Mesendoderm (in vitro differentiated cells): ENCODE measurements around the gene NRXN3.
A peak's percentile ranks its signal among the peaks of the same experiment; 100 is the strongest.

Source experiments
- DNase-seq: peaks from one replicate; pipeline ENCODE4 v3.0.0; 2013
- H2AK5ac ChIP-seq: 2 replicates; pipeline ENCODE4 v1.6.1; 2013; ENCODE audit warnings: low read length, inconsistent platforms
- H2BK120ac ChIP-seq: 2 replicates; pipeline ENCODE4 v1.6.1; 2013; ENCODE audit warnings: low read depth, mild to moderate bottlenecking, low read length, moderate library complexity, mixed read lengths
- H2BK15ac ChIP-seq: replicated peaks from 2 replicates; pipeline ENCODE4 v1.6.1; 2013; ENCODE audit warnings: low read depth, mild to moderate bottlenecking, moderate library complexity
- H2BK5ac ChIP-seq: 2 replicates; pipeline ENCODE4 v1.6.1; 2013; ENCODE audit warnings: low read length, inconsistent platforms
- H3K18ac ChIP-seq: 2 replicates; pipeline ENCODE4 v1.6.1; 2013; ENCODE audit warnings: mild to moderate bottlenecking, low read length, mixed read lengths
- H3K23ac ChIP-seq: one replicate; pipeline ENCODE4 v1.6.1; 2013; ENCODE audit warnings: low read length
- H3K27ac ChIP-seq: 2 replicates; pipeline ENCODE4 v1.5.1; 2013; ENCODE audit warnings: low read depth, mild to moderate bottlenecking, inconsistent platforms, low read length, moderate library complexity
- H3K27me3 ChIP-seq: 2 replicates; pipeline ENCODE4 v1.6.1; 2013; ENCODE audit warnings: low read length, control low read depth, mild to moderate bottlenecking, inconsistent platforms; ENCODE audit not compliant: insufficient read depth, poor library complexity
- H3K36me3 ChIP-seq: 2 replicates; pipeline ENCODE4 v1.6.1; 2013; ENCODE audit warnings: low read length, inconsistent platforms; ENCODE audit not compliant: control insufficient read depth, insufficient read depth
- H3K4ac ChIP-seq: one replicate; pipeline ENCODE4 v1.6.1; 2013; ENCODE audit warnings: low read depth, mild to moderate bottlenecking, low read length, moderate library complexity
- H3K4me1 ChIP-seq: 2 replicates; pipeline ENCODE4 v1.6.1; 2013; ENCODE audit warnings: low read depth, low read length, inconsistent platforms; ENCODE audit not compliant: control insufficient read depth
- H3K4me2 ChIP-seq: 2 replicates; pipeline ENCODE4 v1.6.1; 2013; ENCODE audit warnings: low read length
- H3K4me3 ChIP-seq: 2 replicates; pipeline ENCODE4 v1.5.1; 2013; ENCODE audit warnings: mild to moderate bottlenecking, low read length
- H3K56ac ChIP-seq: one replicate; pipeline ENCODE4 v1.6.1; 2013; ENCODE audit warnings: low read length
- H3K79me1 ChIP-seq: 2 replicates; pipeline ENCODE4 v1.6.1; 2013; ENCODE audit warnings: low read length, inconsistent platforms
- H3K79me2 ChIP-seq: 2 replicates; pipeline ENCODE4 v1.6.1; 2013; ENCODE audit warnings: mild to moderate bottlenecking, low read length; ENCODE audit not compliant: control insufficient read depth, insufficient read depth
- H3K9ac ChIP-seq: 2 replicates; pipeline ENCODE4 v1.6.1; 2013; ENCODE audit warnings: low read length, inconsistent platforms
- H4K5ac ChIP-seq: one replicate; pipeline ENCODE4 v1.6.1; 2013; ENCODE audit warnings: low read length
- H4K8ac ChIP-seq: one replicate; pipeline ENCODE4 v1.6.1; 2013; ENCODE audit warnings: low read depth, mild to moderate bottlenecking, control low read depth, low read length, moderate library complexity
- WGBS: extraction: QIAGEN DNeasy Blood & Tissue Kit; methylation state at CpG from one replicate; pipeline ENCODE4 v1.1.7; 2013; ENCODE audit warnings: low lambda C conversion rate, missing lambda C conversion rate; ENCODE audit not compliant: insufficient coverage; ENCODE audit errors: extremely low coverage; 5-methylcytosine and 5-hydroxymethylcytosine counted together

Gene NRXN3

DNA sequence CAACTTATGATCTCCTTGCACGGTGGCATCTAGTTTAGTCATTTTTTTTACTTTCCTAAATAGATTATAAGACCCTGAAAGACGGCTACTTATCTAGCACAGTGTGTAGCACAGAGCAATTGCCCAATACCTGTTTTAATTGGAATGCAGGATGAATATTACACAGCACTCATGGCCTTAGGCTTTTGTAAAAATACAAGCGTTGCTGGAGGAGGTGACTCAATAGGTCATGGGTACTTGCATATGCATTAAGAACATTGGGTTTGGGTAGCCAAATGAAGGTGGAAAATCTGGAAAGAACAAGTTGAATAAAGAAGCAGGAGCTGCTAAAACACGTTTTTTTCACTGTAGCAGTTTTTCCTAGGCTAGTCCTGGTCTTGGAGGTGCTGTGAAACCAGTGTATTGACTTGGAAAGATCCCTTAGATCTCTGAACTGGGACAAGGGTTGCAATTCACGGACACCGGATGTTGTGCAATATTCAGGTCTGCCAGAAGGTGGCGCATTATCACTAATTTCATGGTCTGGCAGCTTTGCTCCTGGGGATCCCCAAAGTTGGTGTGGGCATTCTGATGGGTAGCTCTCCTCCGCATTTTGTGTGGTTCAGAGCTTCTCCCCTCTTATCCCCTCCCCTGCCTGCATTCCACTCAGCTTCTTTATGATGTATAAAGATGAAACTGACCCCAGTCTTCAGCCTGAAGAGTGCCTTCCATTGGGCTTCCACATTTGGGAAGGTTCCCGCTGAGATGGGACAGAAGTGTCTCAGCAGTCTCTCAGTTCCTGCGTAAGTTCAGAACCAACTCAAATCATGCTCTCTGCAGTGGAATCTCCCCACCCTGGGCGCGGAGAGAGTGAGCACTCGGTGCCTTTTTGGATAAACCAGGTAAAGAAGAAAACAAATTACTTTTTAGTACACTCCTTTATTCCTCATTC, 278.3 kb downstream of the NRXN3 start:
- H2BK5ac ChIP-seq, result no peak overlapping the region
- no peak overlapping the region for H3K4me3 ChIP-seq
- no peak overlapping the region for H3K27ac ChIP-seq
- no peak overlapping the region for H2BK120ac ChIP-seq
- H3K4me2 ChIP-seq, result no peak overlapping the region
- H3K56ac ChIP-seq, result no peak overlapping the region
- H2BK15ac ChIP-seq, result no peak overlapping the region
- H3K4ac ChIP-seq, result no peak overlapping the region
- DNase-seq, result peak; percentile 74
- no peak overlapping the region for H3K9ac ChIP-seq
- no peaks in the 10 kb centered on the region for H3K36me3 ChIP-seq
- no peak overlapping the region for H3K18ac ChIP-seq
- H3K4me1 ChIP-seq, result no peaks in the 10 kb centered on the region
- H4K8ac ChIP-seq, result no peak overlapping the region
- no peaks in the 10 kb centered on the region for H3K79me1 ChIP-seq
- H4K5ac ChIP-seq, result no peak overlapping the region
- H3K23ac ChIP-seq, result no peak overlapping the region
- no peaks in the 10 kb centered on the region for H3K27me3 ChIP-seq
- H2AK5ac ChIP-seq, result no peak overlapping the region
- H3K79me2 ChIP-seq, result no peaks in the 10 kb centered on the region
- WGBS, result no CpG with 5 or more reads among the region's 13 CpGs

DNA sequence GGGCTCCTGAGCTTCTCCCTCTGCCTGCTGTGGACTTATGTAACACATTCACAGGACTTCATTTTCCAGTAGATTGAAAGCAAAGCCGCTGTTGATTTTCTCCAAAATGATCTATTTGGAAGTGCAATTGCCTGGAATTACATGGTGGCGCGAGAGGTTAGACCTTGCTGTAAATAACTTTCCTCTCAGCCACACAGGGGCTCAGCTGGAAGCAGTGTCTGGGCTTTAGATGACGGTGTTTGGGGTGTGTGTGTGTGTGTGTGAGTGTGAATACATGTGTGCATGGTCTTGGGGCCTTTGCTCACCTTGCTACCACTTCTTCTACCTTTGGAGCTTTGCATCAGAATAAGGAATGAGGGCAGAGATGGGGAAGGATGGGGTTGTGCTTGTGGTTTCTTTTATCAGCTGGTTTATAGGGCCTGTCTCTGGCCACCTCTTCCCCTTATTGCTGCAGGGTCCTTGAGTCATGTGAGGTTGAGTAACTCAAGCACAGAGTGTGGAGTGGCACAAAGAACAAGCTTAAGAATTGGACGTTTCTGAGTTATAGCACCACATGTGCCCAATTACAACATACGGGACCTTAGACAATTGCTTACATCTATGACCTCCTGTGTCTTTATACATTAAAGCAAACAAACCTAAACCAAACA, 280.6 kb downstream of the NRXN3 start:
- H3K4ac ChIP-seq, result no peak overlapping the region
- H3K18ac ChIP-seq, result no peak overlapping the region
- H3K23ac ChIP-seq, result no peak overlapping the region
- H2BK5ac ChIP-seq, result no peak overlapping the region
- no peak overlapping the region for H3K4me3 ChIP-seq
- no peaks in the 10 kb centered on the region for H3K4me1 ChIP-seq
- H3K79me1 ChIP-seq, result no peaks in the 10 kb centered on the region
- H3K79me2 ChIP-seq, result no peaks in the 10 kb centered on the region
- no peak overlapping the region for H3K27ac ChIP-seq
- no peak overlapping the region for H4K8ac ChIP-seq
- no peak overlapping the region for H3K9ac ChIP-seq
- no CpG with 5 or more reads among the region's 6 CpGs for WGBS
- no peak overlapping the region for H2BK120ac ChIP-seq
- H3K4me2 ChIP-seq, result no peak overlapping the region
- no peaks in the 10 kb centered on the region for H3K27me3 ChIP-seq
- DNase-seq, result no peak
- no peaks in the 10 kb centered on the region for H3K36me3 ChIP-seq
- no peak overlapping the region for H4K5ac ChIP-seq
- H2BK15ac ChIP-seq, result no peak overlapping the region
- H3K56ac ChIP-seq, result no peak overlapping the region
- no peak overlapping the region for H2AK5ac ChIP-seq

DNA sequence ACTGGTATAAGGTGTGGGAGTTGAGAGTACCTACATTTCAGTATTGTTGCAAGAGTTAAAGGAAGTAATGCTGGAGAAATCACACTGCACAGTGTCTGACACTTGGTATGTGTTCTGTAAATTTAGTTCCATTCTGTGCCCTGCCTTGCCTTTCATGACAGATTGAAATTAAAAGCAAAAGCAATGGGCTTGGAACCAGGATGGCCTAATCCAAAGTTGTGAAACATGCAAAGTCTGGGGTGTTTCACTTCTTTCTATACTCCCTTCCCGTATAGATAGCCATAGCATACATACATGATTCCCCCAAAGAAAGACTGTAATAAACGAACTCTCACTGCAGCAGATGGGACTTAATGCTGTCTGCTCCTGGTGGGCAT, 281.1 kb downstream of the NRXN3 start:
- Histone ChIP-seq H3K23ac (no peak overlapping the region), H3K56ac (no peak overlapping the region), H2BK5ac (no peak overlapping the region), H3K79me2 (no peaks in the 10 kb centered on the region), H3K9ac (no peak overlapping the region), H2AK5ac (no peak overlapping the region), H2BK15ac (no peak overlapping the region), H3K18ac (no peak overlapping the region), H4K5ac (no peak overlapping the region), H3K27ac (no peak overlapping the region), H3K4me2 (no peak overlapping the region), H3K27me3 (no peaks in the 10 kb centered on the region), H3K79me1 (no peaks in the 10 kb centered on the region), H3K36me3 (no peaks in the 10 kb centered on the region), H3K4me3 (no peak overlapping the region), H3K4ac (no peak overlapping the region), H2BK120ac (no peak overlapping the region), H3K4me1 (no peaks in the 10 kb centered on the region), H4K8ac (no peak overlapping the region)
- WGBS, result no CpG with 5 or more reads among the region's 2 CpGs
- no peak for DNase-seq

DNA sequence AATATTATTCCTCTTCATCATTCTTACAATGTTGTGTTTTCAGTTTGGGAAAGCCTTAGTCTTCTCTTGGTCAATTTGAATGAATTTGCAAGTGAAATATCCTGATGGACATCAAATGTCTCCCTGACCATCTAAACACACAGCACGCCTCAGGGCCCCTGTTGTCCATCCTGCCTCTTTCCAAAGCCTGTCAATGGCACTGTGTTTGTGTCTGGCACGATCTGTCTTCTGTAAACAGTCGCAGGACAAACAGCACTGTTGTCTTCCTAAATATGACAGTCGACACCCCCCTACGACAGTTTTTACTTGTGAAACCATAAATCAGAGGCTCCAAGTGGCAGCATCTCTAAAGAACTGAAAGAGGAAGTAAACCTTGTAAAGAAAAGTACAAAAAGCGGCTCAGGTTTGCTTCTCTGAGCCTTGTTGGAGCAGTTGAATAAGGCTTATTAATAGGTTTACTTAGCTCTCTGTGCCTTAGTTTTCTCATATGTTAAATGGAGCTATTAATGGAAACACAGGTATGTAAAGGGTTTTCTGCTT, 285.8 kb downstream of the NRXN3 start:
- H3K18ac ChIP-seq, result no peak overlapping the region
- no peak overlapping the region for H2BK5ac ChIP-seq
- H4K5ac ChIP-seq, result no peak overlapping the region
- H2BK120ac ChIP-seq, result no peak overlapping the region
- no peak for DNase-seq
- no peak overlapping the region for H3K4me3 ChIP-seq
- H3K4ac ChIP-seq, result no peak overlapping the region
- no peak overlapping the region for H3K23ac ChIP-seq
- no peak overlapping the region for H4K8ac ChIP-seq
- H3K79me1 ChIP-seq, result no peaks in the 10 kb centered on the region
- no peaks in the 10 kb centered on the region for H3K27me3 ChIP-seq
- H3K36me3 ChIP-seq, result no peaks in the 10 kb centered on the region
- no peak overlapping the region for H2AK5ac ChIP-seq
- WGBS, result no CpG with 5 or more reads among the region's 6 CpGs
- H3K79me2 ChIP-seq, result no peaks in the 10 kb centered on the region
- H3K56ac ChIP-seq, result no peak overlapping the region
- no peaks in the 10 kb centered on the region for H3K4me1 ChIP-seq
- no peak overlapping the region for H2BK15ac ChIP-seq
- no peak overlapping the region for H3K27ac ChIP-seq
- H3K9ac ChIP-seq, result no peak overlapping the region
- no peak overlapping the region for H3K4me2 ChIP-seq

DNA sequence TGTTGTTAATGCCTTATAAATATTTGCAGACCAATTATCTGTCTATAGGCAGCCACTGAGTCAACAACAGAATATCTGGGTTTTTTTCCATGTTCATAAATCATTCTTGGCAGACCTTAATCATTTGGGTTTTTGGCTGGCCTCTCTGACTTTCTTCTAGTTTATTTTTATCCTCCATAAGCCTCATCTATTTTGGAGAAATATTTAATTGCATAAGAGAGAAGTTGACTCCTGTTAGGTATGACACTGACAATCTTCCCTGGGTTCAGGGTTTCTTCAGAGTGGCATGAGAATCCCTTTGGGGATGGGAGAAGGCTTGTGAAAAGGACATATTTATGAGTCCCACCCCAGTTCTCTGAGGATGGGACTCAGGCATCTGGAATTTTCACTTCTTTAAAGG, 299.8 kb downstream of the NRXN3 start:
- H3K27ac ChIP-seq, result no peak overlapping the region
- no peaks in the 10 kb centered on the region for H3K36me3 ChIP-seq
- H3K56ac ChIP-seq, result no peak overlapping the region
- no peak overlapping the region for H3K4me2 ChIP-seq
- no peaks in the 10 kb centered on the region for H3K27me3 ChIP-seq
- no peak overlapping the region for H2BK120ac ChIP-seq
- no peak overlapping the region for H3K18ac ChIP-seq
- DNase-seq, result no peak
- H3K4me3 ChIP-seq, result no peak overlapping the region
- no peaks in the 10 kb centered on the region for H3K4me1 ChIP-seq
- no peak overlapping the region for H2AK5ac ChIP-seq
- H4K8ac ChIP-seq, result no peak overlapping the region
- no peak overlapping the region for H4K5ac ChIP-seq
- H2BK15ac ChIP-seq, result no peak overlapping the region
- no peak overlapping the region for H2BK5ac ChIP-seq
- H3K79me2 ChIP-seq, result no peaks in the 10 kb centered on the region
- no peak overlapping the region for H3K9ac ChIP-seq
- no peak overlapping the region for H3K4ac ChIP-seq
- no peak overlapping the region for H3K23ac ChIP-seq
- H3K79me1 ChIP-seq, result no peaks in the 10 kb centered on the region
